Measurements from ENCODE around the gene RALGAPA1.

Gene RALGAPA1

DNA sequence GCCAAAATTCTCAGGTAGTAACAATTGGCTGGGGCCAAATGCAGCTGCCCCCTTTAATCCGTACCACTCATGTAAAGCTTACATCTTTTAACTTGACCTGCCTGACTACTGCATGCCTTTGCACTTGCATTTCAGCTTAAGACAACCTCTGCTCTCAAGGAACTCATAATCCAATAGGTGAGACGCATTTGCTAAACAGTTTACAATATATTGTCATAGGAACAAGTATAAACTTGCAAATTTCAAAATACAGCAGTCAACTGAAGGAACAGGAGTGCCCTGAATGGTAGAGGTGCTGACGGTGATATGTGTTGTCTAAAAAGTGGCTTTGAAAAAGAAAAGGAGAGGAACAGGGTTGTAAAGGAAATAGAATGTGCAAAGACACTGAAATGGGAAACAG lies 13.4 kb upstream of the RALGAPA1 start:
- H3K4me3 ChIP-seq (ENCODE audit: low read depth, low read length), result no peak overlapping the region
- no peak for TF ChIP-seq POLR2A (IDR thresholded peaks at IDR 0.05; ENCODE audit: extremely low read depth, insufficient read length)
- no peak for TF ChIP-seq MYC (IDR thresholded peaks at IDR 0.05; ENCODE audit: low read depth, low read length)
- TF ChIP-seq CTCF (IDR thresholded peaks at IDR 0.05; ENCODE audit: low read depth, low read length), result no peak
- TF ChIP-seq, protein P1, sequence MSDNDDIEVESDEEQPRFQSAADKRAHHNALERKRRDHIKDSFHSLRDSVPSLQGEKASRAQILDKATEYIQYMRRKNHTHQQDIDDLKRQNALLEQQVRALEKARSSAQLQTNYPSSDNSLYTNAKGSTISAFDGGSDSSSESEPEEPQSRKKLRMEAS (IDR thresholded peaks at IDR 0.05; ENCODE audit: low read depth, low read length), result no peak
- DNase-seq (ENCODE audit: low read depth), result no peak

DNA sequence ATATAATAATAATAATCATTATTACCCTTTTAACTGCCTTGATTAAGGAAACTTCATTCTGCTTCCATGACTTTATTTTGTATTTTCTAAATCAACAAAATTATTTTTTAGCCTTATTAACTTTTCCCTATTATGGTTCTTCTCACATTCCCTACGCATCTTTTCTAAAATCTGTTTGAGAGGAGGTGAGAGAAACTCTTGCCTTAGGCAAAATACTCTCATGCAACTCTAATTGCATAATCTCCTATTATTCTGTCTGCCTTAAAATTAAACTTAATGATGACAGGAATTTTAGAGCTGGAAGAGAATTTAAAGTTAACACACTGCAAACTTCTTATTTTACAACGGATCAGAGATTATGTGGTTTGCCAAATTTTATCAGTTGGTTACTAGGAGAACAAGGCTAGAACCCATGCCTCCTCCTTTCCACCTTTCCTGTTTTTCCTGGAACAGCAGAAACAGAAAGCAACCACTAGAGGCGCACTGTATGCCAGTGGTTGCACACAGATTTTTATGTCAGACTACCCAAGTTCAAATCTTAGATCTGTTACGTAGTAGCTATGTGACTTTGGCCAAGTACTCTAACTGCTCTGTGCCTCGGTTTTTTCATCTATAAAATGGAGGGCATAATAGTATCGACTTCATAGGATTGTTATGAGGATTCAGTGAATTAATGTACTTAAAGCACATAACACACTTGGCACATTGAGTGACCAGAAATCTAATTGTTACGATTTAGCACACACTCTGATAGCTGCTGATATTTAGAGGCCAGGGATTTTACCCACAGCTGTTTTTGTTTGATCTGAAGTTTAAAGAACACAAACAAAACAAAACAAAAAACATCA lies 12.7 kb upstream of the RALGAPA1 start:
- H3K4me3 ChIP-seq (ENCODE audit: low read depth, low read length), result no peak overlapping the region
- TF ChIP-seq, protein P1 (IDR thresholded peaks at IDR 0.05; ENCODE audit: low read depth, low read length), result no peak
- TF ChIP-seq CTCF (IDR thresholded peaks at IDR 0.05; ENCODE audit: low read depth, low read length), result peak; percentile 96
- DNase-seq (ENCODE audit: low read depth), result peak; percentile 49

GRCh38 chr14:35819591-35820540 lies 10.8 kb upstream of the RALGAPA1 start:
- DNase-seq (ENCODE audit: low read depth), result no peak
- H3K4me3 ChIP-seq (ENCODE audit: low read depth, low read length), result no peak overlapping the region
- no peak for TF ChIP-seq POLR2A (IDR thresholded peaks at IDR 0.05; ENCODE audit: extremely low read depth, insufficient read length)
- TF ChIP-seq, protein P1 (IDR thresholded peaks at IDR 0.05; ENCODE audit: low read depth, low read length), result no peak
- TF ChIP-seq MYC (IDR thresholded peaks at IDR 0.05; ENCODE audit: low read depth, low read length), result no peak
- no peak for TF ChIP-seq CTCF (IDR thresholded peaks at IDR 0.05; ENCODE audit: low read depth, low read length)

GRCh38 chr14:35818346-35819115 lies 9.4 kb upstream of the RALGAPA1 start:
- H3K4me3 ChIP-seq (ENCODE audit: low read depth, low read length), result no peak overlapping the region
- DNase-seq (ENCODE audit: low read depth), result peak; percentile 51
- TF ChIP-seq MYC (IDR thresholded peaks at IDR 0.05; ENCODE audit: low read depth, low read length) (no peak), POLR2A (IDR thresholded peaks at IDR 0.05; ENCODE audit: extremely low read depth, insufficient read length) (no peak), CTCF (IDR thresholded peaks at IDR 0.05; ENCODE audit: low read depth, low read length) (peak; percentile 56)
- TF ChIP-seq, protein P1 (IDR thresholded peaks at IDR 0.05; ENCODE audit: low read depth, low read length), result peak; percentile 32; the same call in 1 of the 2 replicates

DNA sequence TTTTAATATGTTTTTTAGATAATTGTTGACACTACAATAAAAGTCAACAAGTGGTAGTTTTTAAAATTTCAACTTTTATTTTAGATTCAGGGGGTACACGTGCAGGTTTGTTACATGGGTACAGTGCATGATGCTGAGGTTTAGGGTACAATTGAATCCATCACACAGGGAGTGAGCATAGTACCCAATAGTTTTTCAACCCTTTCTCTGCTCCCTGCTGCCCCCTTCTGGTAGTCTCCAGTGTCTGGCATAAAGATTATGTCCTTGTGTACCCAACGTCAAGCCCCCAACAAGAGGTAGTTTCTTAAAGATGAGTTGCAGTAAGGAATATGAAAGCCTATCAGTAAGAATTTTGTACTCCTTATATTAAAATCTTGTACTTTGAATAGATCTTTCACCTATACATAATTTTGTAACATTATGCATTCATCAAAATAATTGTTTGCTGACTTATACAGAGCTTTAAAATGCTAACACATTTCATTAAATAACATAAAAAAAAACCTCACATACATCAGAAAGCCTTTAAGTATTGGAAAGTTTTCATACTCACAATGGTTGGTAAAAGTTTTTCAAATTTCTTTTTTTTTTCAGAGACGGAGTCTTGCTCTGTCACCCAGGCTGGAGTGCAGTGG lies 5.4 kb upstream of the RALGAPA1 start:
- peak; percentile 77 for TF ChIP-seq CTCF (IDR thresholded peaks at IDR 0.05; ENCODE audit: low read depth, low read length)
- TF ChIP-seq, protein P1 (IDR thresholded peaks at IDR 0.05; ENCODE audit: low read depth, low read length), result no peak
- DNase-seq (ENCODE audit: low read depth), result peak; percentile 72
- H3K4me3 ChIP-seq (ENCODE audit: low read depth, low read length), result no peak overlapping the region

Measured in NB4 (cell line).